GM23248 (cell line): Measurements from ENCODE around the gene CXCL9. TPM values are rescaled to one million over a fixed set of nuclear protein-coding genes. Genes with fewer than 3 reads are reported as not detected.
A peak's percentile ranks its signal among the peaks of the same experiment; 100 is the strongest.
"Not testable (repeated sequence)": the region's sequence is repeated elsewhere in the genome, so short reads cannot be mapped to it uniquely, and the experiment has no call there.

Source experiments
- DNase-seq: peaks from one replicate; pipeline ENCODE4 v3.0.0-alpha.2; 2015
- H2AFZ ChIP-seq: fragments of 200-600 bp; sonication (generic); 2 replicates; pipeline ENCODE4 v1.6.1; 2016; ENCODE audit warnings: antibody characterized with exemption
- H3F3A ChIP-seq: fragments of 200-600 bp; sonication (generic); 2 replicates; pipeline ENCODE4 v1.6.1; 2016; ENCODE audit warnings: mild to moderate bottlenecking, antibody characterized with exemption, mixed run types; ENCODE audit not compliant: insufficient read depth
- H3K27ac ChIP-seq: fragments of 200-600 bp; sonication (generic); 2 replicates; pipeline ENCODE4 v1.5.1; 2016; ENCODE audit warnings: mild to moderate bottlenecking
- H3K27me3 ChIP-seq: fragments of 200-600 bp; sonication (generic); replicated peaks from 2 replicates; pipeline ENCODE4 v1.6.1; 2016; ENCODE audit warnings: mild to moderate bottlenecking; ENCODE audit not compliant: insufficient read depth
- H3K36me3 ChIP-seq: fragments of 200-600 bp; sonication (generic); 2 replicates; pipeline ENCODE4 v1.6.1; 2016; ENCODE audit warnings: low read depth, mild to moderate bottlenecking
- H3K4me1 ChIP-seq: fragments of 200-600 bp; sonication (generic); 2 replicates; pipeline ENCODE4 v1.6.1; 2016; ENCODE audit warnings: mild to moderate bottlenecking; ENCODE audit not compliant: insufficient read depth
- H3K4me2 ChIP-seq: fragments of 200-600 bp; sonication (generic); one replicate; pipeline ENCODE4 v1.6.1; 2016; ENCODE audit warnings: mild to moderate bottlenecking; ENCODE audit not compliant: unreplicated experiment
- H3K4me3 ChIP-seq: fragments of 200-600 bp; sonication (generic); 2 replicates; pipeline ENCODE4 v1.5.1; 2016; ENCODE audit warnings: mild to moderate bottlenecking
- H3K79me2 ChIP-seq: fragments of 200-600 bp; sonication (generic); 2 replicates; pipeline ENCODE4 v1.6.1; 2016; ENCODE audit warnings: mild to moderate bottlenecking; ENCODE audit not compliant: insufficient read depth
- H3K9ac ChIP-seq: fragments of 200-600 bp; sonication (generic); 2 replicates; pipeline ENCODE4 v1.6.1; 2016; ENCODE audit warnings: mild to moderate bottlenecking
- H3K9me2 ChIP-seq: fragments of 200-600 bp; sonication (generic); 2 replicates; pipeline ENCODE4 v1.6.1; 2016; ENCODE audit warnings: mixed run types, mild to moderate bottlenecking, moderate library complexity; ENCODE audit not compliant: insufficient read depth
- H3K9me3 ChIP-seq: fragments of 200-600 bp; sonication (generic); one replicate; pipeline ENCODE4 v1.6.1; 2017; ENCODE audit warnings: low read depth
- H4K20me1 ChIP-seq: fragments of 200-600 bp; sonication (generic); 2 replicates; pipeline ENCODE4 v1.6.0; 2016; ENCODE audit not compliant: insufficient read depth
- EZH2 ChIP-seq: fragments of 200-600 bp; sonication (generic); IDR thresholded peaks from 2 replicates; pipeline ENCODE4 v1.6.1; 2018; ENCODE audit warnings: antibody characterized with exemption, mild to moderate bottlenecking; ENCODE audit not compliant: insufficient read depth, poor library complexity, severe bottlenecking
- EZH2phosphoT487 ChIP-seq: fragments of 200-600 bp; sonication (generic); IDR thresholded peaks from 2 replicates; pipeline ENCODE4 v1.6.1; 2018; ENCODE audit warnings: antibody characterized with exemption, moderate library complexity, mild to moderate bottlenecking, low read depth; ENCODE audit not compliant: insufficient read depth
- WGBS, 2 experiments: methylation state at CpG; one replicate each; pipeline ENCODE4 v1.1.6; 2015 to 2017; ENCODE audit warnings: low lambda C conversion rate in 2 of 2, low coverage in 1 of 2; ENCODE audit errors: missing lambda C conversion rate in 2 of 2; 5-methylcytosine and 5-hydroxymethylcytosine counted together
- in situ Hi-C: fragments of 300-500 bp; cut with MboI; formaldehyde crosslinking; loops from 2 replicates; pipeline ENCODE4 v1.15.0; 2020
- polyA plus RNA-seq: library from polyadenylated mRNA; unstranded; fragments of >200 nt; fragmentation: Nextera tagmentation; extraction: Ambion mirVana; gene quantifications from 2 replicates; pipeline ENCODE4 v1.2.1, GENCODE V29; 2016
- total RNA-seq: library from RNA; depleted of rRNA; stranded (reverse); fragments of >200 nt; shearing (Covaris generic); gene quantifications from 2 replicates; pipeline ENCODE4 v1.2.3, GENCODE V29; 2014

Gene CXCL9
- total and polyA plus RNA-seq, 2 experiments from 2014 or later, result not detected

DNA sequence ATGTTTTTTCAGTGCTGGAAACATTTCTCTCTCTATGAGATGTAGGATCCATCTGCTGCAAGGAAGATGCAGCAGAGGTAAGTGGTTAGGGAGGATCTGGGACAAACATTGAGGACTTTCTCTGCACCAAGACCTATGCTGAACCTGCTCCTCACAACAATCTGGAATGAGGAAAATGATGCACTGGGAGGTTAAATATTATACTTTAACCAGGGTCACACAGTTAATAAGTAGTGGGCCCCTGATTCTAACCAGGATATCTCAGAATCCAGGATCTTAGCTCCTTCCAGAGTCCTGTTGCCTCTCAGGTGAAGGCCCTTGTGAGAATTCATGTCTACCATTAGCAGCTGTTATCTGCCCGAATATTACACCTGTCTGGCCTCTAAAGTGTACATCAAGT is 7.0 kb downstream of the CXCL9 start:
- Histone ChIP-seq H3K27me3 (no peaks in the 10 kb centered on the region), H3K4me1 (no peaks in the 10 kb centered on the region), H3F3A (no peaks in the 10 kb centered on the region), H3K36me3 (no peaks in the 10 kb centered on the region), H3K9ac (no peak overlapping the region), H3K79me2 (no peaks in the 10 kb centered on the region), H3K27ac (no peak overlapping the region), H2AFZ (no peak overlapping the region), H3K9me2 (no peaks in the 10 kb centered on the region), H3K9me3 (no peaks in the 10 kb centered on the region), H3K4me3 (no peak overlapping the region), H3K4me2 (no peak overlapping the region), H4K20me1 (no peaks in the 10 kb centered on the region)
- no peak for DNase-seq
- no peak for TF ChIP-seq EZH2phosphoT487
- TF ChIP-seq EZH2, result no peak
- 38 to 57% methylated on average over 1 of the region's 1 CpG for WGBS, 2 experiments
- in situ Hi-C loops, result no loop called here

DNA sequence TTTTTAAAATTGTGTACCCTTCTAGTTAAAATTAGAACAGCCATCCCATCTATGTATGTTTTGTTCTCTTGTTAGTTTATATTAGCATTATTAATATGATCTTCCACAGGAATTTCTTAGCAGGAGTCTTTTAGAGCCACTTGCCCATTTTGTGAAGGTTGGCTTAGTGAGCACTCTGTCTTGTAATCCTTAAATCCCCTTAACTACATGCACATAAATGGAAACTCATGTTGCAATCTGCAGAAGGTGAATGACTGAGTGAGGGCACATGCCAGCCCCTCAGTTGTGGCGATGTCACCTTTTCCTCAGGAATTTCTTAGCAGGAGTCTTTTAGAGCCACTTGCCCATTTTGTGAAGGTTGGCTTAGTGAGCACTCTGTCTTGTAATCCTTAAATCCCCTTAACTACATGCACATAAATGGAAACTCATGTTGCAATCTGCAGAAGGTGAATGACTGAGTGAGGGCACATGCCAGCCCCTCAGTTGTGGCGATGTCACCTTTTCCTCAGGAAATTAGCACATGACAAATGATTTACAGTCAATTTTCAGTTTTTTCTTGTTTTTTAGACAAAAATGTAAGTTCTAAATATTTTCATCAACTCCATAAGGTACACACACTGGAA is 8.7 kb downstream of the CXCL9 start:
- not testable (repeated sequence) for H3K79me2 ChIP-seq, H3K9ac ChIP-seq, H4K20me1 ChIP-seq, H3K9me2 ChIP-seq, H3K36me3 ChIP-seq, H3K27ac ChIP-seq, H2AFZ ChIP-seq, DNase-seq, H3K27me3 ChIP-seq, H3K4me3 ChIP-seq, H3K4me2 ChIP-seq, H3K4me1 ChIP-seq, H3K9me3 ChIP-seq, H3F3A ChIP-seq
- in situ Hi-C loops, result loop anchor here (5.0 kb wide), 1 partner anchor 69 kb away; no protein-coding TSS in a partner anchor
- WGBS, 2 experiments, result 77 to 85% methylated on average over 2 of the region's 2 CpGs

DNA sequence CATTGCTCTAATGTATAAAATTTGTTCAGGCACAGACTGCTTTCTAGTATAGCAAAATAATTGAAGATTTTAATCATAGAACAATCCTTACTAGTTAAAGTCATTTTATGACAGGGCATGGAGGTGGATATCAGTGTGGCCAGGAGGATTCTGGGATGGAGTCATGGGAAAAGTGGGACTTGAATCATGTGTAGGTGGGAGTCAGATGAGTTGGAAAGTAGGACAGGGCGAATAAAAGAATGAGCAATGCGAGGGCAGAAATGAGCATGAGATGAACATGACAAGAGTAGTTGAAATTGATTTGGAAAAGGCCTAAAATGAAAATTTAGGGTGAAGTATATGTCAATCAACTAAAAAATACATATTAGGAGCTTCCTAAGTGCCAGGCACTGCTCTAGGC is 9.4 kb downstream of the CXCL9 start:
- Histone ChIP-seq H3F3A (no peaks in the 10 kb centered on the region), H3K79me2 (no peaks in the 10 kb centered on the region), H3K9me2 (no peaks in the 10 kb centered on the region), H3K9ac (no peak overlapping the region), H3K4me3 (no peak overlapping the region), H3K27me3 (no peaks in the 10 kb centered on the region), H3K4me2 (no peak overlapping the region), H2AFZ (0 out of 2 replicates have a peak overlapping the region, but pooled peaks have one; percentile 7), H3K9me3 (no peaks in the 10 kb centered on the region), H3K4me1 (no peaks in the 10 kb centered on the region), H3K36me3 (no peaks in the 10 kb centered on the region), H4K20me1 (no peaks in the 10 kb centered on the region), H3K27ac (no peak overlapping the region)
- DNase-seq, result peak; percentile 9
- in situ Hi-C loops, result loop anchor here (5.0 kb wide), 1 partner anchor 69 kb away; no protein-coding TSS in a partner anchor
- no peak for TF ChIP-seq EZH2phosphoT487
- no peak for TF ChIP-seq EZH2
- 86 to 87% methylated on average over 2 of the region's 2 CpGs for WGBS, 2 experiments

DNA sequence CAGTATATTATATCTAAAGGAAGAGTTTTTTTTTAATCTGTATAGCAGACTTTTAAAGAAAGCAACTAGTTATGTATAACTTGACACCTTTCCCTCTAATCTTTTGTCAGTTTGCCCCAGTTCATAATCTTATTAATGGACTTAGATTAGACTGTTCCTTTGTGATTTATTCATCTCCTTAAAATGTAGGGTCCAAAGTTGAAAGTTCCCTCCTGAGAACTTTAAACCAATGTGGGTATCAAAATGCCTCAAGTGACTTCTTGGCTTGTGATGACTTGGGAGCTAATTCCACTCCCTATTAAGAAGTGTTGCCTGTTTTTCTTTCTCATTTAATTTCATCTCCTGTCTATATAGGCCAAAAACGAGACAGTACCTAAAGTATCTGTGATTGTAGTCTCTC is 10.2 kb downstream of the CXCL9 start:
- Histone ChIP-seq H3K79me2 (no peaks in the 10 kb centered on the region), H3K4me1 (no peaks in the 10 kb centered on the region), H3K9me3 (no peaks in the 10 kb centered on the region), H4K20me1 (no peaks in the 10 kb centered on the region), H3K4me2 (no peak overlapping the region), H3K9ac (no peak overlapping the region), H3F3A (no peaks in the 10 kb centered on the region), H3K9me2 (no peaks in the 10 kb centered on the region), H3K36me3 (no peaks in the 10 kb centered on the region), H3K27ac (no peak overlapping the region), H3K4me3 (no peak overlapping the region), H2AFZ (no peak overlapping the region), H3K27me3 (no peaks in the 10 kb centered on the region)
- in situ Hi-C loops, result loop anchor here (5.0 kb wide), 1 partner anchor 70 kb away; no protein-coding TSS in a partner anchor
- 31 to 50% methylated on average over 1 of the region's 1 CpG for WGBS, 2 experiments
- no peak for DNase-seq
- TF ChIP-seq EZH2phosphoT487, result no peak
- TF ChIP-seq EZH2, result no peak
